Kidney (tissue), 14 donors: ENCODE data around the gene PLCB3. TPM values are rescaled to one million over a fixed set of nuclear protein-coding genes. Genes with fewer than 3 reads are reported as not detected.
A peak's percentile ranks its signal among the peaks of the same experiment; 100 is the strongest.

Source experiments
- DNase-seq, 5 donors: peaks; one replicate each; pipeline ENCODE4 v3.0.0-alpha.2; 2013 to 2020
- FAIRE-seq: peaks from 2 replicates; lab custom pipeline; 2012; peaks lifted over from hg19 to GRCh38; lab: Jason Lieb, UNC
- H3K27ac ChIP-seq, 2 donors: one replicate each; pipeline ENCODE4 v1.7.0; 2013; ENCODE audit warnings: low read depth in 2 of 2, low read length in 2 of 2, inconsistent platforms in 1 of 2
- H3K27me3 ChIP-seq: one replicate; pipeline ENCODE4 v1.7.1; 2013; ENCODE audit warnings: low read length, inconsistent platforms; ENCODE audit not compliant: control insufficient read depth, insufficient read depth
- H3K36me3 ChIP-seq, 3 donors: one replicate each; pipeline versions ENCODE4 v1.7.0 to v1.7.1; 2013; ENCODE audit warnings: low read length in 3 of 3, control low read depth in 1 of 3, inconsistent platforms in 1 of 3; ENCODE audit not compliant: insufficient read depth in 3 of 3, control insufficient read depth in 2 of 3
- H3K4me1 ChIP-seq, 3 donors: one replicate each; pipeline versions ENCODE4 v1.7.0 to v1.7.1; 2013; ENCODE audit warnings: low read length in 3 of 3, inconsistent platforms in 1 of 3, low read depth in 1 of 3; ENCODE audit not compliant: control insufficient read depth in 2 of 3, insufficient read depth in 2 of 3
- H3K4me3 ChIP-seq, 3 donors: one replicate each; pipeline versions ENCODE4 v1.7.0 to v1.8.1; 2013; ENCODE audit warnings: low read length in 3 of 3, control low read depth in 1 of 3, inconsistent platforms in 1 of 3
- H3K9ac ChIP-seq, 3 donors: one replicate each; pipeline versions ENCODE4 v1.7.0 to v1.7.1; 2013; ENCODE audit warnings: low read length in 3 of 3, control low read depth in 1 of 3, inconsistent platforms in 1 of 3
- H3K9me3 ChIP-seq, 3 donors: one replicate each; pipeline versions ENCODE4 v1.7.0 to v1.7.1; 2013; ENCODE audit warnings: low read length in 3 of 3, control low read depth in 1 of 3, inconsistent platforms in 1 of 3; ENCODE audit not compliant: control insufficient read depth in 2 of 3, insufficient read depth in 1 of 3
- CTCF ChIP-seq: IDR thresholded peaks from 3 replicates; pipeline ENCODE4 v1.5.1; 2012; ENCODE audit warnings: mild to moderate bottlenecking, moderate library complexity, borderline replicate concordance; ENCODE audit not compliant: insufficient read depth; ENCODE audit errors: extremely low read depth
- intact Hi-C: fragments of 100-400 bp; cut with DNase I; formaldehyde crosslinking; loops from one replicate; pipeline ENCODE4 v1.11.1; 2022
- polyA plus RNA-seq: library from polyadenylated mRNA; stranded (reverse); fragments of 350-450 nt; fragmentation: Illumina TruSeq; extraction: RNeasy Lipid Tissue Mini Kit (QIAGEN cat#74804); gene quantifications from one replicate; pipeline ENCODE4 v1.2.3, GENCODE V29; 2014; ENCODE audit warnings: low read depth, low replicate concordance; ENCODE audit not compliant: insufficient read depth
- total RNA-seq: library from RNA; stranded (reverse); fragmentation: NEBNext Ultra II Directional; extraction: Animal tissue kit (Norgen Biotek cat#: 25700); gene quantifications from one replicate; pipeline ENCODE4 v1.2.1, GENCODE V29; 2021
- donor health status: control.
- donor health status: control.
- donor health status: control.
- donor health status: control.
- donor health status: control.
- donor health status: DM: yes; HTN: yes; CAD: no.
- donor health status: Normal renal cell carcinoma (clear cell type).

Gene PLCB3
- total and polyA plus RNA-seq, 2 donors from 2014 or later = 9.6 to 24.6 TPM

GRCh38 chr11:64219354-64219684 is 32.0 kb upstream of the PLCB3 start:
- FAIRE-seq (no peak), DNase-seq (peak in 1 of 5 donors; percentile 51)
- H3K36me3 ChIP-seq = no peaks in the 10 kb centered on the region
- H3K4me1 ChIP-seq = no peaks in the 10 kb centered on the region
- TF ChIP-seq CTCF = no peak
- H3K27me3 ChIP-seq = no peaks in the 10 kb centered on the region
- H3K27ac ChIP-seq = no peak overlapping the region
- no peak overlapping the region for H3K9ac ChIP-seq
- intact Hi-C loops = no loop called here
- no peak overlapping the region for H3K4me3 ChIP-seq
- no peaks in the 10 kb centered on the region for H3K9me3 ChIP-seq

- FAIRE-seq = no peak
- no peaks in the 10 kb centered on the region for H3K27me3 ChIP-seq
- H3K9me3 ChIP-seq = no peaks in the 10 kb centered on the region
- no peak overlapping the region for H3K27ac ChIP-seq
- H3K4me3 ChIP-seq = no peak overlapping the region
- H3K4me1 ChIP-seq = peaks cover 0 to 1% (median 0%) of the 10 kb centered on the region in 3 donors
- DNase-seq = peak in 1 of 5 donors; percentile 34
- no peaks in the 10 kb centered on the region for H3K36me3 ChIP-seq
- TF ChIP-seq CTCF = no peak
- intact Hi-C loops = no loop called here
- H3K9ac ChIP-seq = no peak overlapping the region
Observed at GRCh38 chr11:64219755-64220154, 31.6 kb upstream of the PLCB3 start.

GRCh38 chr11:64220271-64220670 is 31.1 kb upstream of the PLCB3 start:
- Histone ChIP-seq H3K4me3 (no peak overlapping the region), H3K36me3 (no peaks in the 10 kb centered on the region), H3K4me1 (peaks cover 0 to 7% (median 0%) of the 10 kb centered on the region in 3 donors), H3K9me3 (no peaks in the 10 kb centered on the region), H3K27ac (no peak overlapping the region), H3K27me3 (no peaks in the 10 kb centered on the region), H3K9ac (no peak overlapping the region)
- TF ChIP-seq CTCF = no peak
- intact Hi-C loops = no loop called here
- no peak for FAIRE-seq
- DNase-seq = peak in 1 of 5 donors; percentile 72

- Histone ChIP-seq H3K27me3 (no peaks in the 10 kb centered on the region), H3K36me3 (no peaks in the 10 kb centered on the region), H3K9ac (no peak overlapping the region), H3K9me3 (no peaks in the 10 kb centered on the region), H3K4me3 (no peak overlapping the region), H3K4me1 (peaks cover 0 to 9% (median 0%) of the 10 kb centered on the region in 3 donors), H3K27ac (no peak overlapping the region)
- no peak for TF ChIP-seq CTCF
- intact Hi-C loops = no loop called here
- peak in 1 of 5 donors; percentile 48 for DNase-seq
- FAIRE-seq = no peak
Observed at GRCh38 chr11:64220798-64221197, 30.5 kb upstream of the PLCB3 start.
